ENCODE measurements around the gene NPEPL1.

The NPEPL1 gene

DNA sequence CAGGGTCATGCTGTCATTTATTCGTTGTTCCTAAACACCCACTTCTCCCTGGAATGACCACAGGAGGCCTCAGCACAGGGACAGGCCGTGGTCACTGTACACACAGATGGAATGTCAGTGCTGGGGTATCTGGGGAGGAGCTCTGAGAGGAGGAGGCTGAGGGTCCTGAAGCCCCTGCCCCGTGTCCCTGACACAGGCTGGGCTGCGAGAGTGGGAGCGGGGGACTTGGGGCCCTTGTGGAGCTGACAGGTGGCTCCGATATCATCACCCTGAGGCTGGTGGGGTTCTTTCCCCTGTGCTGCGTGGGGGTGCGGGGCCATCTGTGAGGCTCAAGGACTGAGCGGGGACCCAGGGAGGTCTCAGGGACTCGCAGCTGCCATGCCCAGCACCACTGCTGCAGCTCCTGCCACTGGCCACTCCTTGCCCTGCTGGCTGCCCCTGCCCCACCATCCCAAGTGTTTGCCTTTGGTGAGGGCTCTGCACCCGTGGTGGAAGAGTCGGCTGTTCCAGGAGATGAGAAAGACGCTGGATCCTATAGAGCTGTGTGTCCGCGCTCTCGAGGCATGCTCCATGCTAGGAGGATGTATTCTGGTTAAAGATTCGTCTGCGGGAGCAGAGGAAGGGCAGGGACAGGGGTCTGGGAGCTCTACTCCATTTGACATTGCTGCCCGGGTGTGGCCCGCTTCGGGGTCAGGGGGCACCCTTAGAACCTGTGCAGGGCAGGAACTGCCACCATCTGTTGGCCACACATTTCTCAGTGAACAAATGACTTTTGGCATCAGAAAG lies 18.9 kb downstream of the NPEPL1 start:
- Histone ChIP-seq H3K9ac (ENCODE audit: low read length) (no peak overlapping the region), H3K4me2 (ENCODE audit: low read length) (no peak overlapping the region), H2AFZ (ENCODE audit: low read length) (no peak overlapping the region), H3K4me3 (ENCODE audit: low read depth, low read length, poor library complexity, severe bottlenecking) (no peak overlapping the region), H4K20me1 (ENCODE audit: insufficient read depth, low read length) (no peaks in the 10 kb centered on the region), H3K36me3 (ENCODE audit: insufficient read depth, low read length) (no peaks in the 10 kb centered on the region), H3K9me3 (ENCODE audit: low read length) (no peaks in the 10 kb centered on the region), H3K27ac (ENCODE audit: low read depth, low read length, poor library complexity, severe bottlenecking) (no peak overlapping the region), H3K27me3 (ENCODE audit: insufficient read depth, low read length) (no peaks in the 10 kb centered on the region), H3F3A (ENCODE audit: insufficient read depth, low read length) (no peaks in the 10 kb centered on the region), H3K4me1 (ENCODE audit: insufficient read depth, low read length, severe bottlenecking) (no peaks in the 10 kb centered on the region), H3K9me2 (ENCODE audit: low read depth, low read length) (no peaks in the 10 kb centered on the region), H3K79me2 (ENCODE audit: insufficient read depth, low read length) (no peaks in the 10 kb centered on the region)
- TF ChIP-seq, protein P1, sequence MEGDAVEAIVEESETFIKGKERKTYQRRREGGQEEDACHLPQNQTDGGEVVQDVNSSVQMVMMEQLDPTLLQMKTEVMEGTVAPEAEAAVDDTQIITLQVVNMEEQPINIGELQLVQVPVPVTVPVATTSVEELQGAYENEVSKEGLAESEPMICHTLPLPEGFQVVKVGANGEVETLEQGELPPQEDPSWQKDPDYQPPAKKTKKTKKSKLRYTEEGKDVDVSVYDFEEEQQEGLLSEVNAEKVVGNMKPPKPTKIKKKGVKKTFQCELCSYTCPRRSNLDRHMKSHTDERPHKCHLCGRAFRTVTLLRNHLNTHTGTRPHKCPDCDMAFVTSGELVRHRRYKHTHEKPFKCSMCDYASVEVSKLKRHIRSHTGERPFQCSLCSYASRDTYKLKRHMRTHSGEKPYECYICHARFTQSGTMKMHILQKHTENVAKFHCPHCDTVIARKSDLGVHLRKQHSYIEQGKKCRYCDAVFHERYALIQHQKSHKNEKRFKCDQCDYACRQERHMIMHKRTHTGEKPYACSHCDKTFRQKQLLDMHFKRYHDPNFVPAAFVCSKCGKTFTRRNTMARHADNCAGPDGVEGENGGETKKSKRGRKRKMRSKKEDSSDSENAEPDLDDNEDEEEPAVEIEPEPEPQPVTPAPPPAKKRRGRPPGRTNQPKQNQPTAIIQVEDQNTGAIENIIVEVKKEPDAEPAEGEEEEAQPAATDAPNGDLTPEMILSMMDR (IDR thresholded peaks at IDR 0.05; ENCODE audit: low read length), result no peak
- TF ChIP-seq EZH2 (IDR thresholded peaks at IDR 0.05; ENCODE audit: borderline replicate concordance, low read length), result no peak

DNA sequence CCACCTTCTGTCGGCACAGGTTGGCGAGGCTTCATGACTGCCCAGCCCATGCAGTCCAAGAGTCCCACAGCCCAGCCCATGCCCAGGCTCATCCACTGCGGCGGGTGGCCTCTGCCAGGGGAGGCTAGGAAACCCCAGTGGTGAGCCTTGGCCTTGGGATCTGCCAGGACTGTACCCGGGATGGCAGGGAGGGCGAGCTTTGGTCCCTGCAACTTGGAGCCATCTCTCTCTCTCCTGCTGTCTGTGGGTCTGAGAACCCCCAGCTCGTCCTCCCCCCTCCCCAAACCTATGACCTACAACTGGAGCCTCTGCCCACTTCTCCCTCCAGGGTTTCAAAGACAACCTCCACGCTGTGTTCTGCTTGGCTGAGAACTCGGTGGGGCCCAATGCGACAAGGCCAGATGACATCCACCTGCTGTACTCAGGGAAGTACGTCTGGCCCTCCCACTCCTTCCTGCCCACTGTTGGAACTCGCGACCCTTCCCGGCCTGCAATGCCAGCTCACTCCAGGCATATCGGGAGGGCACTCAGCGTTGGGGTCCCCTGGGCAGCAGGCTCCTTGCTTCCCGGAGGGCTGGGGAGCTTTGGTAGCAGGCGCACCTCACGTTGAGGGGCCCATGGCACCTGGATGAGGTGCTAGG lies 19.7 kb downstream of the NPEPL1 start:
- no peak overlapping the region for H3K4me2 ChIP-seq (ENCODE audit: low read length)
- H3K9me3 ChIP-seq (ENCODE audit: low read length), result no peaks in the 10 kb centered on the region
- H3F3A ChIP-seq (ENCODE audit: insufficient read depth, low read length), result no peaks in the 10 kb centered on the region
- H3K79me2 ChIP-seq (ENCODE audit: insufficient read depth, low read length), result no peaks in the 10 kb centered on the region
- no peak overlapping the region for H3K9ac ChIP-seq (ENCODE audit: low read length)
- no peak overlapping the region for H3K4me3 ChIP-seq (ENCODE audit: low read depth, low read length, poor library complexity, severe bottlenecking)
- TF ChIP-seq, protein P1 (IDR thresholded peaks at IDR 0.05; ENCODE audit: low read length), result no peak
- H3K27ac ChIP-seq (ENCODE audit: low read depth, low read length, poor library complexity, severe bottlenecking), result no peak overlapping the region
- H2AFZ ChIP-seq (ENCODE audit: low read length), result no peak overlapping the region
- no peaks in the 10 kb centered on the region for H3K36me3 ChIP-seq (ENCODE audit: insufficient read depth, low read length)
- H3K27me3 ChIP-seq (ENCODE audit: insufficient read depth, low read length), result no peaks in the 10 kb centered on the region
- no peaks in the 10 kb centered on the region for H3K9me2 ChIP-seq (ENCODE audit: low read depth, low read length)
- H4K20me1 ChIP-seq (ENCODE audit: insufficient read depth, low read length), result no peaks in the 10 kb centered on the region
- H3K4me1 ChIP-seq (ENCODE audit: insufficient read depth, low read length, severe bottlenecking), result no peaks in the 10 kb centered on the region

DNA sequence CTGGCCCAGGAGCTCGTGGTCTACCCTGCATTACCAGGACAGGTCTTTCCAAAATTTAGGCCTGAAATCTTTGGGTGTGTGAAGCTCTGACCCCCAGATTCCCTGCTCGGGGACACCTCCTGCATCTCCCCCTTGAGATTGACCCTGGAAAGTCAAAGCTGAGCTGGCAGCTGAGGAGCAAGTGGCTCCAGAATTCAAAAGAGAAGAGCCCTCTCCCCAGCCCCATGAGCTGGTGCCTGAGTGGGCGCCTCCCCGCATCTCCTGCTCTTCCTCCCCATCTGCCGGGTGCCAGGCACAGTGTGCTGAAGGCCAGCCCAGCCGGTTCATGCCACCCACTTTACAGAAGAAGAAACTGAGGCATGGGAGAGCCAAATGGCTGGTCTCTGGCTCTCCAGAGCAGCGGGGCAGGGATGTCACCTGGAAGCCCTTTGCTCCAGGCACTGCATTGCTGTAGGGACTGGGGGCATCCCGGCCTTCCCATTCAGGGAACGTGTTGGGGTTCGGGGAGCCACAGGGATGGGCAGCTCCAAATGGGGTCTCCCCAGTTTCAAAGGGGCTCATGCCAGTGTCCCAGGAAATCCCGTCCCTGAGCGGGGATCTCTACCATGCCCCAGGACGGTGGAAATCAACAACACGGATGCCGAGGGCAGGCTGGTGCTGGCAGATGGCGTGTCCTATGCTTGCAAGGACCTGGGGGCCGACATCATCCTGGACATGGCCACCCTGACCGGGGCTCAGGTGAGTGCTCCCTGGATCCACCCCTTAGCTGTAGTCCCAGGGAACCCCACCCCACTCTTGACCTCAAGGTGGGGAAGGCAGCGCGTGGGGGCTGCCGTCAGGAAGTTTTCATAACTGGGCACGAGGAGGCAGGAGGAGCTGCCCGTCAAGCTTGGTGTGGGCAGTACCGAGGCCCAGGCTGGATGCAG lies 20.5 kb downstream of the NPEPL1 start:
- no peak overlapping the region for H3K4me3 ChIP-seq (ENCODE audit: low read depth, low read length, poor library complexity, severe bottlenecking)
- H4K20me1 ChIP-seq (ENCODE audit: insufficient read depth, low read length), result no peaks in the 10 kb centered on the region
- H3K4me1 ChIP-seq (ENCODE audit: insufficient read depth, low read length, severe bottlenecking), result no peaks in the 10 kb centered on the region
- H3F3A ChIP-seq (ENCODE audit: insufficient read depth, low read length), result no peaks in the 10 kb centered on the region
- TF ChIP-seq EZH2 (IDR thresholded peaks at IDR 0.05; ENCODE audit: borderline replicate concordance, low read length), result no peak
- TF ChIP-seq, protein P1 (IDR thresholded peaks at IDR 0.05; ENCODE audit: low read length), result no peak
- no peaks in the 10 kb centered on the region for H3K27me3 ChIP-seq (ENCODE audit: insufficient read depth, low read length)
- no peaks in the 10 kb centered on the region for H3K9me2 ChIP-seq (ENCODE audit: low read depth, low read length)
- H3K79me2 ChIP-seq (ENCODE audit: insufficient read depth, low read length), result no peaks in the 10 kb centered on the region
- H2AFZ ChIP-seq (ENCODE audit: low read length), result no peak overlapping the region
- H3K4me2 ChIP-seq (ENCODE audit: low read length), result no peak overlapping the region
- no peaks in the 10 kb centered on the region for H3K9me3 ChIP-seq (ENCODE audit: low read length)
- no peak overlapping the region for H3K27ac ChIP-seq (ENCODE audit: low read depth, low read length, poor library complexity, severe bottlenecking)
- H3K9ac ChIP-seq (ENCODE audit: low read length), result no peak overlapping the region
- H3K36me3 ChIP-seq (ENCODE audit: insufficient read depth, low read length), result no peaks in the 10 kb centered on the region

Data from OCI-LY1 (cell line).